Measurements from ENCODE around the gene PDZD2. TPM values are rescaled to one million over a fixed set of nuclear protein-coding genes. Genes with fewer than 3 reads are reported as not detected.
"Not testable (repeated sequence)": the region's sequence is repeated elsewhere in the genome, so short reads cannot be mapped to it uniquely, and the experiment has no call there.

PDZD2 gene
- polyA plus RNA-seq (ENCODE audit: insufficient read depth in 1 of 5, insufficient read length in 5 of 5, low replicate concordance in 1 of 5): 10 to 100 TPM; 13.6 to 22.4 (median 16.5) TPM
- long read RNA-seq, donor 1, full-length matches to known transcripts: 1 of 78 reads
- long read RNA-seq, donor 1, partial matches to known transcripts: 0 of 78 reads
- long read RNA-seq, donor 1, other reads (novel, unspliced or antisense): 77 of 78 reads
- long read RNA-seq, donor 2: 0 reads
- long read RNA-seq, donor 3: 0 reads
- long read RNA-seq, donor 4, partial matches to known transcripts: 47 of 47 reads
- long read RNA-seq, donor 4, other reads (novel, unspliced or antisense): 0 of 47 reads
- long read RNA-seq, donor 5: 0 reads
- long read RNA-seq, donor 6, partial matches to known transcripts: 6 of 6 reads
- long read RNA-seq, donor 6, other reads (novel, unspliced or antisense): 0 of 6 reads
- long read RNA-seq, donor 7, partial matches to known transcripts: 85 of 85 reads
- long read RNA-seq, donor 7, other reads (novel, unspliced or antisense): 0 of 85 reads
- long read RNA-seq, donor 8: 0 reads

DNA sequence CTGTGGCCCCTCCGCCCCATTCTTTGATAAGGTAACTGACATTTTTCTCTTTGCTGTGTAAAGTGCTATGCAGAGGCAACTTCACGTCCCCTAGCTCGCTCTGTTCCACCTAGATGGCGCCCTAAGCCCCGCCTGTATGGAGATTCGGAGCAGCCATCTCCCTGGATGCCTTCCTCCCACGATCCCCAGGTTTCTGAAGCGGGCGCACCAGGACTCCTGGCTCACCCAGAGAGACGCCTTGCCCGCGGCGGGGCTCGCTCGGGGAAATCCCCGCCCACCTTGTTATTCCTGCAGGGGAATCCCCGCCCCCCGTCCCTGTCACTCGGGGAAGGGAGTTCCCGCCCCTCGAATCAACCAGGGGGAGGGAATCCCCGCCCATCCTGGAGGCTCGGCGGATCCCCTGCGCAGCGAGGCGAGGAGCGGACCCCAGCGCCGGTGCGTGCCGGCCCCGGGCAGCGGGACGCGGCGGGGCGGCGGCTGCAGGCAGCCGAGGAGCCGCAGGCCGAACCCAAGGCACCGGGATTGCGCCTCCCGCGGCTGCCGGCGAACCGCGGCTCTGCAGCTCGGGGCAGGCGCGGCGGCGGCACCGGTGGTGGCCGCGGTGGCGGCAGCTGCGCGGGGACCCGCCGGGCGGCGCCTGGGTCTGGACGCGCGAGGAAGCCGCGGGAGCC lies at the start of gene PDZD2:
Gene PDZD2, plus strand, starts transcription at position 384 of the 671 bp plus-strand sequence.
- peak; percentile 70 to 72 for DNase-seq

GRCh38 chr5:31593665-31594064 lies 45.3 kb upstream of the PDZD2 start:
- no peak for DNase-seq

GRCh38 chr5:31596354-31596753 lies 42.6 kb upstream of the PDZD2 start:
- DNase-seq: no peak

DNA sequence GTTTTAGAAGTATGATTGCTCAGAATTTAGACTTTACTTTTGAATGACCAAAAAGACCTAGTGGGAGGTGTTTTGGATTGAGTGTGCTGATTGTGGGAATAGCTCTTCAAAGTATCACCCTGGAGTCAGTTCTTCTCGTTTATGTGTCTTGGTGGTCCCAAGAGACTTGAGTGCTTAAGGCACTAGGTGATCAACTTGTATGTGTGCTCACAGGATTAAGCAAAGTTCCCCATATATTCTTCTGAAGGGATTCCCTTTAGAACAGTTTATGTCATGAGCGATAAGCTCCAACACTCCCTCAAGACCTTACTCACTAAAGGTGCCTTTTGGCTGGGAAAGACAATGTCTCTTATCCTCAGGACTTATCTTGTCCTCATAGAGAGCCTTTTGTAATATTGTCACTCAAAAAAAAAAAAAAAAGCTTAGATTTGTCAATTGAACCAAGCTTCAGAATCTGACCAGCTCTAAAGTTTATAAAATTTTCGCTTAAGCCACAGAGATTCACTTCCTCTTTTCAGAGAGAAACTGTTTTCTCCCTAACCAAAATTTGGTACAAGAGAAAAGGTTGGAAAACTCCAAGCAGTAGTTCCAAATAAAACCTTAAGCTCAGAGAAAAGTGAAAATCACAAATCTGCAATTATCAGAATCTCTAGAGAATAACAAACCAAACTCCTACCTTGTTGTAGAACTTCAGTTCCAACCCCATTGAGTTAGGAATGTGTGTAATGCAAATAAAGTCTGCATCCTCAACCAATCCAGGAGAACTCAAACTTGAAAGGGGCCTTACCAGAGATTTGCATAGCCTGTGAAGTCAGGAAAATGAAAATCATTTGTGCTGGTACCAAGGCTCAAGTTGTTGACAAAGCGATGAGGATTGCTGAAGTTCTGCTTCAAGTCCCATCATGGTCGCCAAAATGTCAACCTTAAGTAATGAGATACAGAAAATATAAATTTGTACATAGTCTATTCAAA lies 40.0 kb upstream of the PDZD2 start:
- no peak for DNase-seq

DNA sequence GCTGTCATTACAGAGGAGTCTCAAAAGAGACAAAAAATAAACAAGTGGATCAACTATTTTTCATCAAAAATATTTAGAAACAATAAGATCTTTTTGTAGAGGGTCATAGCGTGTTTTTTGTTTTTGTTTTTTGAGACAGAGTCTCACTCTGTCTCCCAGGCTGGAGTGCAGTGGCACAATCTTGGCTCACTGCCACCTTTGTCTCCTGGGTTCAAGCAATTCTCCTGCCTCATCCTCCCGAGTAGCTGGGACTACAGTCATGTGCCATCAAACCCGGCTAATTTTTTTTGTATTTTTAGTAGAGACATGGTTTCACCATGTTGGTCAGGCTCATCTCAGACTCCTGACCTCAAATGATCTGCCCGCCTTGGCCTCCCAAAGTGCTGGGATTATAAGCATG lies 36.6 kb upstream of the PDZD2 start:
- DNase-seq: not testable (repeated sequence)

DNA sequence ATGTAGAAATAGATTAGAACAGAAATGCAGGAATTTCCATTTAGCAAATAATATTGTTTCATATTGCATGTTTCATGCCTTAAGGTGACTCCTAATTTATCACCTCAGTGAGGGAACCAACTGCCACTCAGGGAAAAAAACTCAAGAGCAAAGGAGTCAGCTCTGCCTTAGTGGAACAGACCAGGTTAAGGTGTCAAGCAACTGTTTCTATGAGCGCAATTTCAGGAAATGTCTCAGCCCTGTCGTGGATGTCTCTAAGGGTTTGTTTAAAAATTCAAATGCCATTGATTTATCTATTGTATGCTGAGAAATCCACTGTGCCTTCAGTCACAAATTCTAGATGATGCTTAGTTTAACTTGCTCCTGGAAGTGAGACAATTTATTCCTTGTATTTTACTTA lies 34.7 kb upstream of the PDZD2 start:
- DNase-seq: no peak

GRCh38 chr5:31604644-31605043 lies 34.3 kb upstream of the PDZD2 start:
- DNase-seq: no peak

GRCh38 chr5:31605920-31606319 lies 33.0 kb upstream of the PDZD2 start:
- DNase-seq: no peak

DNA sequence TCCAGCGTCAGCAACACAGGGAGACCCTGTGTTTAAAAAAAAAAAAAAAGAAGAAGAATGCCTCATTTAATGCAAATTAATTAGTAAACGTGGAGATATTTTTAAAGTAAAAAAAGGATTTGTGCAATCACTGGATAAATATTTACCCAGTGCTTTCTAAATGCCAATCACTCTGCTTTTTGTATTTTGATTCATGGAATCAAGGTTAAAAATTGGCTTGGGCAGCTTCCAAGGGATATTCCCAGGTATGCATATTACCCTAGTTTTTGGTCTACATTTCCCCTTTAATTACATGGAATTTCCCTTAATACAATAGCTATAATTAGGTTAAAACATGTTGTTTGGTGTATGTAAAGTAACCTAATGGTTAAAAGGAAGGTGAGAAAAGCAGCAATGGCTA lies 31.4 kb upstream of the PDZD2 start:
- DNase-seq: no peak

GRCh38 chr5:31611002-31611401 lies 27.9 kb upstream of the PDZD2 start:
- DNase-seq: no peak

DNA sequence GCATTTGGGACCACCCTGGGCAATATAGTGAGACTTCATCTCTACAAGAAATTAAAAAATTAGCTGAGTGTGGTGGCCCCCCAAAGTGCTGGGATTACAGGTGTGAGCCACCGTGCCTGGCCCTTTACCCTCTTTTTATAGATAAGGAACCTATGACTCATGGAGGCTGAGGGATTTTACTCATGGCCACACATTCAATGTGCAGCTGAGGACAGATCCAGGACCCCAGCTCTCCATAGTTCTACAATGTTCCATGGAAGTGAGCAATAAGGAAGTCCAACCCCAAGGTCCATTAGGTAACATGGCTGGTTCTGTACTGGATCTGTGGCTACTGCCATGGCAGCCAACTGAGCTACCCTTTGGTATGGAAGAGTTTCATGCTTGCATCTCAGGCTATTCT lies 25.3 kb upstream of the PDZD2 start:
- no peak for DNase-seq

GRCh38 chr5:31614151-31615020 lies 24.5 kb upstream of the PDZD2 start:
- no peak for DNase-seq

GRCh38 chr5:31617867-31618266 lies 21.1 kb upstream of the PDZD2 start:
- DNase-seq: no peak

- no peak for DNase-seq
Observed at GRCh38 chr5:31620026-31620425, 18.9 kb upstream of the PDZD2 start.

DNA sequence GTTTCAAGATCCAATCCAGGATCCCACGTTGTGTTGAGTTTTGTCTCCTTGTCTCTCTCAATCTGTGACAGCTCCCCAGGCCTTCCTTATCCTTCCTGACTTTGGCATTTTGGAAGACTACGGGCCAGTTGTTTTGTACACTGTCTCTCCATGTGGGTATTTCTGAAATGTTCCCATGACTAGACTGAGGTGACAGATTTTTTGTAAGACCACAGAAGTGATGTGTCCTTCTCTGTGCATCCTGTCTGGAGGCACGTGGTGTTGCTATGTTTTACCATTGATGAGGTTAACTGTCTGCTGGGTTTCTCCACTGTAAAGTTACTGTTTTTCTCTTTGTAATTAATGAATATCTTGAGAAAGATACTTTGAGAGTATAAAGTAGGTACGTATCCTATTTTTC lies 15.7 kb upstream of the PDZD2 start:
- no peak for DNase-seq

- DNase-seq: no peak
Observed at GRCh38 chr5:31625394-31625793, 13.5 kb upstream of the PDZD2 start.

GRCh38 chr5:31626156-31626555 lies 12.8 kb upstream of the PDZD2 start:
- DNase-seq: no peak

DNA sequence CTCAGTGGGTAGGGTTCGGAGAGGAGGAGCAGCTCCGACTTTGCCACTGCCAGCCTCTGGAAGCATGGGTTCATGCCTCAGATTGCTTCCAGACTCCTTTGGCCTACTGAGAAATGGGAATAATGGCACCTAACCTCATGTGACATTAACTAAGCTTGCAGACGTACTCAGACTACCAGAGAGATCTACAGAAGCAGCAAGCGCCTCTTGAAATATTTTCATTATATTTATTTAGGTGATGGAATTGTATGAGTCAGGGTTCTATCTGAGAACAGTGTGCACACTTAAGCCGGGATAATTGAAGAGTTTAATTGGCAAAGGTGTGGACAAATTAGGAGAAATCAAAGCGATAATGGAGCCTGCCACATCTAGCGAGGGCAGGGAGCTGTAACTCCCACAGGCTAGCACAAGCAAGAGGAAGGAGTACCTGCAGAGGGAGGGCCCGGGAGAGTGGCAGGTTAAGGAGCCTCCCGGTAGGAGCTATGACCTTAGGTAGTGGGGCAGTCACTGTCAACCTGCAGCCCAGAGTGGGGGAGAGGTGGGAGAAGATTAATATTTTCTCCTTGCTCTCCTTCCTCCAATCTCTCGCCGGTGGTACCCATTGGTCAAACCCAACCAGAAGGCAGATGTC lies 12.2 kb upstream of the PDZD2 start:
- DNase-seq: no peak

- DNase-seq: no peak
Observed at GRCh38 chr5:31630931-31631330, 8.0 kb upstream of the PDZD2 start.

DNA sequence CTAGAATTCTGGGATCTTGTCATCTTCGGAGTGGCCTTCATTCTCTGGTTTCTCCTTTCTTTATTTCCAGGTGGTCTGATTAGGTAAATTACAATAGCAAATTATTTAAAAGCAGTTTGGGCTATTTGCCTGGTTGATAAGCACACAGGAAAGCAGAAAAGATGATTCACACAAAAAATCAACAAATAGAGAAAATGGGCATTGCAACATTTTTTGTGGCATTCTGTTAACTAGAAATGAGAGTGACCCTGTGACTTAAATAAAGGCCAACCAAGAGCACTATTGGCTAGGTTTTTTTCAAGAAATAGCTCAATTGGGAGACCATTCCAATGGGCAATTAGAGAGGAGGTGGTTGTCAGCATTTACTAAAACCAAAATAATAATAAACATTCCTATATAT lies 6.5 kb upstream of the PDZD2 start:
- DNase-seq: no peak
